Measurements from ENCODE around the gene ELOVL2.

DNA sequence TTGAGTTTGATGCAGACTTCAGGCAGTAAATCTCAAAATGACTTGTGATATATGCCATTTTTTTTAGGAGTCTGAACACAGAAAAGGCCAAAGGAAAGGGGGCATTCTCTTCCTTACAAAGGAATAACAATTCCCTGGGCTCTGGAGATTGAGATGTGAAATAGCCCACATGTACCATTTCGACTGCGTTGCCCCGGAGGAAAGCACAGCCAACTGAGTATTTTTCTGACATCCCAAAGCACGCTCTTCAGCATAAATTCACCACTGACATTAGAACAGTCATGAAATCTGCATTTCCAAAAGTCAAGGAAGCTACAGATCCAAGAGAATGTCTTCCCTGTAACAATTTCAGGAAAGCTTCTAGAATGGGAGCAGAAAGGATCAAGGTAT, 7.8 kb downstream of the ELOVL2 start:
- no peak for TF ChIP-seq CTCF (IDR thresholded peaks at IDR 0.05)
- TF ChIP-seq POLR2A (IDR thresholded peaks at IDR 0.05) = no peak

Data from transverse colon (tissue), 3 donors.